Spleen (tissue), 11 donors: Measurements from ENCODE around the gene MAPT. TPM values are rescaled to one million over a fixed set of nuclear protein-coding genes. Genes with fewer than 3 reads are reported as not detected.
A peak's percentile ranks its signal among the peaks of the same experiment; 100 is the strongest.
"Not testable (repeated sequence)": the region's sequence is repeated elsewhere in the genome, so short reads cannot be mapped to it uniquely, and the experiment has no call there.

Experiments used
- DNase-seq: peaks from one replicate; pipeline ENCODE4 v3.0.0-alpha.2; 2020
- H3K27ac ChIP-seq, 8 donors: fragments of 200-600 bp; sonication (generic) in 7 of 8; 1 replicate in 4 of 8; 2 replicates in 4 of 8; pipeline versions ENCODE4 v1.5.0 to v1.8.0; 2016 to 2021; ENCODE audit warnings: inconsistent platforms in 4 of 8, mild to moderate bottlenecking in 4 of 8, moderate library complexity in 1 of 8
- H3K27me3 ChIP-seq, 7 donors: fragments of 200-600 bp; sonication (generic) in 6 of 7; replicated peaks in 1 of 7; 1 replicate in 4 of 7; 2 replicates in 3 of 7; pipeline versions ENCODE4 v1.5.0 to v1.8.0; 2016 to 2021; ENCODE audit warnings: inconsistent platforms in 3 of 7, mild to moderate bottlenecking in 1 of 7
- H3K36me3 ChIP-seq, 6 donors: fragments of 200-600 bp; sonication (generic) in 5 of 6; 1 replicate in 4 of 6; 2 replicates in 2 of 6; pipeline versions ENCODE4 v1.5.0 to v1.8.0; 2016 to 2021; ENCODE audit warnings: inconsistent platforms in 2 of 6
- H3K4me1 ChIP-seq, 6 donors: fragments of 200-600 bp; sonication (generic) in 5 of 6; 1 replicate in 3 of 6; 2 replicates in 3 of 6; pipeline versions ENCODE4 v1.5.0 to v1.8.0; 2016 to 2021; ENCODE audit warnings: inconsistent platforms in 3 of 6
- H3K4me3 ChIP-seq, 8 donors: fragments of 200-600 bp; sonication (generic) in 7 of 8; 1 replicate in 4 of 8; 2 replicates in 4 of 8; pipeline versions ENCODE4 v1.5.0 to v1.8.0; 2016 to 2021; ENCODE audit warnings: inconsistent platforms in 4 of 8, mild to moderate bottlenecking in 4 of 8, moderate library complexity in 2 of 8
- H3K9me3 ChIP-seq, 8 donors: fragments of 200-600 bp; sonication (generic) in 7 of 8; 1 replicate in 4 of 8; 2 replicates in 4 of 8; pipeline versions ENCODE4 v1.5.0 to v1.8.0; 2016 to 2021; ENCODE audit warnings: inconsistent platforms in 4 of 8
- CTCF ChIP-seq, 11 experiments: fragments of 200-600 bp in 7 of 11; fragments of 450-650 bp in 4 of 11; sonication (generic) in 4 of 11; IDR thresholded peaks in 8 of 11; conservative IDR thresholded peaks in 3 of 11; 1 replicate in 7 of 11; 2 replicates in 4 of 11; pipeline versions ENCODE4 v1.4.0 to v1.8.0; 2016 to 2021; ENCODE audit warnings: antibody characterized with exemption in 11 of 11, inconsistent platforms in 4 of 11, mild to moderate bottlenecking in 1 of 11
- POLR2A ChIP-seq, 3 donors: fragments of 450-650 bp; IDR thresholded peaks; one replicate each; pipeline ENCODE4 v1.5.1; 2017; ENCODE audit warnings: antibody characterized with exemption in 3 of 3, mild to moderate bottlenecking in 1 of 3
- POLR2AphosphoS5 ChIP-seq, 3 donors: sonication (generic); formaldehyde crosslinking; IDR thresholded peaks; one replicate each; pipeline ENCODE4 v1.5.1; 2017; ENCODE audit warnings: antibody characterized with exemption in 3 of 3
- WGBS, 5 donors: extraction: QIAGEN DNeasy Blood & Tissue Kit in 3 of 5; methylation state at CpG; one replicate each; pipeline versions ENCODE4 v1.1.5 to v1.1.7; 2013 to 2018; 5-methylcytosine and 5-hydroxymethylcytosine counted together
- intact Hi-C: fragments of 100-400 bp; cut with DNase I; formaldehyde crosslinking; loops from one replicate; pipeline ENCODE4 v1.15.0; 2023; ENCODE audit warnings: low total_unique reads
- polyA plus RNA-seq, 3 donors: library from polyadenylated mRNA; stranded (reverse); fragments of 200-250 nt; gene quantifications; one replicate each; pipeline ENCODE4 v1.2.1, GENCODE V29; 2013
- total RNA-seq, 7 donors: library from RNA; depleted of rRNA in 3 of 7; stranded (reverse); fragments of >200 nt in 3 of 7; fragmentation: NEBNext Ultra II Directional in 4 of 7; extraction: Animal tissue kit (Norgen Biotek cat#: 25700) in 4 of 7; gene quantifications; one replicate each; pipeline versions ENCODE4 v1.1.0 to v1.2.1, GENCODE V29; 2016 to 2021
- donor health status: healthy with polysubstance abuse.
- donor health status: DM: no; HTN: no; CAD: no; lungs with moderate emphysema.
- donor health status: DM: no; HTN: no; CAD: no.
- donor health status: Bipolar disorder and iron deficiency.
- donor health status: healthy.
- donor health status: DM: no; HTN: no; CAD: no.
- donor health status: DM: yes; HTN: yes; CAD: no.

MAPT gene
- total and polyA plus RNA-seq, 10 donors, result 0.15 to 1.6 (median 0.66) TPM

GRCh38 chr17:46020023-46020761 lies 125.8 kb downstream of the MAPT start:
- Histone ChIP-seq H3K4me1 (peaks cover 0 to 38% (median 13%) of the 10 kb centered on the region in 6 donors), H3K27ac (peak overlapping the region; percentile 41 to 80 (median 72)), H3K27me3 (no peaks in the 10 kb centered on the region), H3K4me3 (no peak overlapping the region), H3K36me3 (peaks cover 0 to 19% (median 0%) of the 10 kb centered on the region in 6 donors), H3K9me3 (no peaks in the 10 kb centered on the region)
- intact Hi-C loops, result no loop called here
- peak; percentile 91 for DNase-seq
- WGBS, 5 donors, result 69 to 83% (median 73%) methylated on average over 13 to 14 of the region's 14 CpGs
- TF ChIP-seq POLR2AphosphoS5 (IDR thresholded peaks at IDR 0.05) (peak; percentile 40 to 57 (median 46)), CTCF (IDR thresholded peaks at IDR 0.05 in 8 of 11, conservative IDR thresholded peaks at IDR 0.05 in 3 of 11) (no peak)

- peak; percentile 71 for DNase-seq
- 93 to 98% (median 94%) methylated on average over 11 to 12 of the region's 12 CpGs for WGBS, 5 donors
- H3K27me3 ChIP-seq, result no peaks in the 10 kb centered on the region
- intact Hi-C loops, result no loop called here
- no peaks in the 10 kb centered on the region for H3K9me3 ChIP-seq
- H3K36me3 ChIP-seq, result peaks cover 0 to 27% (median 0%) of the 10 kb centered on the region in 6 donors
- peaks cover 0 to 47% (median 22%) of the 10 kb centered on the region in 6 donors for H3K4me1 ChIP-seq
- H3K4me3 ChIP-seq, result no peak overlapping the region
- no peak for TF ChIP-seq POLR2AphosphoS5 (IDR thresholded peaks at IDR 0.05)
- no peak for TF ChIP-seq CTCF (IDR thresholded peaks at IDR 0.05 in 8 of 11, conservative IDR thresholded peaks at IDR 0.05 in 3 of 11)
- no peak for TF ChIP-seq POLR2A (IDR thresholded peaks at IDR 0.05)
- H3K27ac ChIP-seq, result peak overlapping the region; percentile 41 to 80 (median 72)
Measured at GRCh38 chr17:46020998-46021397, 126.6 kb downstream of the MAPT start.

GRCh38 chr17:46023366-46023765 lies 129.0 kb downstream of the MAPT start:
- intact Hi-C loops, H3K9me3 ChIP-seq, H3K4me3 ChIP-seq, H3K27me3 ChIP-seq, H3K27ac ChIP-seq: not testable (repeated sequence)
- peak; percentile 56 for DNase-seq
- WGBS, 5 donors, result 92 to 96% (median 94%) methylated on average over 7 of the region's 7 CpGs
- Histone ChIP-seq H3K36me3 (peaks cover 0 to 51% (median 2%) of the 10 kb centered on the region in 6 donors), H3K4me1 (peaks cover 0 to 65% (median 43%) of the 10 kb centered on the region in 6 donors)

GRCh38 chr17:46023783-46024388 lies 129.5 kb downstream of the MAPT start:
- H3K4me1 ChIP-seq, result peaks cover 0 to 69% (median 48%) of the 10 kb centered on the region in 6 donors

More at GRCh38 chr17:46023783-46024388, 129.5 kb downstream of the MAPT start:
- Histone ChIP-seq H3K4me3 (no peak overlapping the region), H3K27me3 (no peaks in the 10 kb centered on the region), H3K27ac (no peak overlapping the region), H3K36me3 (peaks cover 0 to 56% (median 2%) of the 10 kb centered on the region in 6 donors), H3K9me3 (no peaks in the 10 kb centered on the region)
- whole genome bisulfite sequencing, 5 donors, result 91 to 95% (median 91%) methylated on average over 24 of the region's 24 CpGs
- peak; percentile 67 for DNase-seq
- intact Hi-C loops, result no loop called here
- no peak for TF ChIP-seq POLR2A (IDR thresholded peaks at IDR 0.05)
- TF ChIP-seq POLR2AphosphoS5 (IDR thresholded peaks at IDR 0.05), result peak in 1 of 3 donors; percentile 14
- no peak for TF ChIP-seq CTCF (IDR thresholded peaks at IDR 0.05 in 8 of 11, conservative IDR thresholded peaks at IDR 0.05 in 3 of 11)
